Cardiac septum (tissue), 1 donor: ENCODE data around the gene MISP3. TPM values are rescaled to one million over a fixed set of nuclear protein-coding genes. Genes with fewer than 3 reads are reported as not detected.

Source experiments
- DNase-seq: peaks from one replicate; pipeline ENCODE4 v3.0.0-alpha.2; 2020; ENCODE audit warnings: low spot score
- intact Hi-C: fragments of 100-400 bp; cut with DNase I; formaldehyde crosslinking; loops from one replicate; pipeline ENCODE4 v1.14.0; 2022
- total RNA-seq: library from RNA; stranded (reverse); fragmentation: NEBNext Ultra II Directional; extraction: Animal tissue kit (Norgen Biotek cat#: 25700); gene quantifications from one replicate; pipeline ENCODE4 v1.2.1, GENCODE V29; 2021
- donor health status: DM: no; HTN: no; CAD: no.

MISP3 gene
- total RNA-seq, 1 donor from 2014 or later = 7.9 TPM

DNA sequence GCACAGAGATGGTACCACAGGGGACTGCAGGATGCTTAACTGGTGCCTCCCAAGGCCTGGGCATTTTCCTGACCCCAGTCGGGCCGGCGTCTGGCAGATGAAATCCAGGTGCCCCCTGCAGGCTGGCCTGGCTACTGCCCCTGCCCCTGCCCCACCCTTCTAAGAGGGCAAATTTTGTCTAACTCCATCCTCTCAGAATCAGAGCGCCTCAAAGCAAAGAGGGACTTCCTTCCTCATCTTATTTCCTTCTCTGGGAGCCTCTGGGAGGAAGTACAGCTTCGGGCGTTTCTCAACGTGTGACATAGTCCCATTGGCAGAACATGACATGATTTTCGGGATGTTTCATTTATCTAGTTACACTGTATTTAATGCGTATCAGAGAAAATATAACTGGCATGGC lies 42.3 kb downstream of the MISP3 start:
- intact Hi-C loops = loop anchor here (5.0 kb wide), 1 partner anchor 33 kb away; no protein-coding TSS in a partner anchor

DNA sequence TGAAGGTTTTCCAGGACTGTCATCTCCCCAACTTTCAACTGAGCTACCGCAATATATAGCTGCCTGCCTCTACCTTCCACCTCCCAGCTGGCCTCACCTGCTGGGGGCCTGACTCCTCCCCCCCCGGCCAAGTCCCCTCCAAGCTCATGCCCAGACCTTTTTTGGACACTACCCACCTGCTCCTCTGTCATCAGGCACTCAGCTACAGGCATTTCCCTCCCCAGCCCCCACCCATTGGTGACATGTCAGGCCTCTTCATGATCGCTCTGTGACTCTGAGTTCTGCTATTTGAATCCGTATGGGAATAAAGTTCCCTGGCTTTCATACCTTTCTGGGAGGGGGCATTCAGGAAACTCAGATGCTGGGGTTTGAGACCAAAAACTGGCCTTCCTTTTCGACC lies 43.2 kb downstream of the MISP3 start:
- intact Hi-C loops = loop anchor here (5.0 kb wide), 1 partner anchor 33 kb away; no protein-coding TSS in a partner anchor
- no peak for DNase-seq

More for the DNA sequence above, 42.3 kb downstream of the MISP3 start:
- peak; percentile 86 for DNase-seq

DNA sequence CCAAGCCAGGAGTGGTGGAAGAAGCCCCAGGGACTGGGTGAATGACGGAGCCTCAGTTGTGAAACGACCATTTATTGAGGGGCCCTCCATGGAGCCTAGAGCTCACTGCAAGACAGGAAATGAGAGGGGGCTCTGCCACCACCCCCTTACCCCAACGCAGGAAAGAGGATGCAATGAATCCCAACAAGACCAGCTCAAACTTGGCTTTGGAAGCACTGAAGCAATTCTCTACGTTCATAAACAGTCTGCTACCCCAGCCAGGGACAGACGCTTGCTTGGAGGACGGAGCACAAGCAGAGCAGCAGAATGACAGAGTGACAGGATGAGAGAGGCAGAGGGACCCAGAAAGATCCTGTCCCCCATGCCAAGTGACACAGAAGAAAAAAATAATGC lies 43.9 kb downstream of the MISP3 start:
- intact Hi-C loops = loop anchor here (5.0 kb wide), 1 partner anchor 34 kb away; no protein-coding TSS in a partner anchor
- DNase-seq = no peak

DNA sequence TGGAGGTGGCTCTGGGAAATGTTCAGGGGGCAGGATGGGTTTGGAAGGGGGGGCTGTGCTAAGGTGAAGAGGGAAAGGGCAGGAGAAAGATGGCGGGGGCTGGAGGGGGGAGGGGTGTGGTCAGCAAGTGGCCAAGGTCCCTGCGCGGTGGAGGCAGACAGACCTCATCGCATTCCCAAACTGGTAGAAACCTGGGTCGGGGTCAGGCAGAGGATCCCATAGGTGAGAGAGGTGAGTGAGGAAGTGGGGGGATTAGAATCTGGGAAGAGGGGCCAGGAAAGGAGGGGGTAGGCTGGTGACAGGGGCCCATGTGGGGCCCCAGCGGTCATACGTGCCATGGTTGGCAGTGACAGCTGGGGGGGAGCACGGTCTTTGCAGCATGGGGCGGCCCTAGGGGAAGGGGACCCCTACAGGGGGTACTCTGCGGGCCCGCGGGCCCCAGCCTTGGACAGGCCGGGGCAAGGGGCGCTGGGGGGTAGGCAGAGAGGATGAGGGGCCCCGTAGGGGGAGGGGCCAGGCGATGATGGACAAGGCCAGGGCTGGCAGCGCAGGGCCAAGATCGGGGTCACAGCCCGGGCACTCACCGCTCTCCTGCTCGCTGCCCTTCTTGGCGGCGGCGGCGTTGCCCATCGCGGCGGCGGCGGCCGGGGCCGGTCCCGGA lies 44.5 kb downstream of the MISP3 start:
- intact Hi-C loops = loop anchor here (1.0 to 5.0 kb wide), 2 partner anchors 20 to 35 kb away; no protein-coding TSS in a partner anchor
- DNase-seq = no peak

DNA sequence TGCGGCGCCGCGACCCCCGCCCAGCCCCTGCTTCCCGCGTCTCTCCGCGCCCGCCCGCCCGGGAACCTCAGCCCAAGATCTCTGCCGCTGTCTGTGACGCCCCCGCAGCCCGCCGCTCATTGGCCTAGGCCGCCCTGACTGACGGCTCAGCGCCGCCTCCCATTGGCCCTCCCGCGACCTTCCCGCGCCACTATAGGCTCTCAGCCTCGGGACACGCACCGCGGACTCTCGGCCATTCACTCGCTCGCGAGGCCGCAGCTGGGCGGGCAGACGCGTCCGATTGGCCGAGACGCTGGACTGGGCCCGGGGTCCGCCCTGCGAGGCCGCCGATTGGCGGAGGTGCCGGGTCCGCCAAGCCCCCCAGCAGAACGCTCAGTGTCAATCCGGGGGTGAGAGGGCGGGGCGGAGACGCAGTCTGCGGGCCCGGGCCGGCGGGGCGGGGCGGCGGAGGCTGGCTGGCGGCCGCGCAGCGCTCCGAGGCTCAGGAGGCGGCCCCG lies 45.1 kb downstream of the MISP3 start, which contains the start of gene PRKACA:
Gene PRKACA (minus strand): TSS at position 95 of the 497 bp plus-strand sequence. CDS start 215 bp downstream, outside the sequence.
- peak; percentile 99 for DNase-seq
- intact Hi-C loops = loop anchor here (1.0 to 5.0 kb wide), 2 partner anchors 20 to 35 kb away; no protein-coding TSS in a partner anchor

DNA sequence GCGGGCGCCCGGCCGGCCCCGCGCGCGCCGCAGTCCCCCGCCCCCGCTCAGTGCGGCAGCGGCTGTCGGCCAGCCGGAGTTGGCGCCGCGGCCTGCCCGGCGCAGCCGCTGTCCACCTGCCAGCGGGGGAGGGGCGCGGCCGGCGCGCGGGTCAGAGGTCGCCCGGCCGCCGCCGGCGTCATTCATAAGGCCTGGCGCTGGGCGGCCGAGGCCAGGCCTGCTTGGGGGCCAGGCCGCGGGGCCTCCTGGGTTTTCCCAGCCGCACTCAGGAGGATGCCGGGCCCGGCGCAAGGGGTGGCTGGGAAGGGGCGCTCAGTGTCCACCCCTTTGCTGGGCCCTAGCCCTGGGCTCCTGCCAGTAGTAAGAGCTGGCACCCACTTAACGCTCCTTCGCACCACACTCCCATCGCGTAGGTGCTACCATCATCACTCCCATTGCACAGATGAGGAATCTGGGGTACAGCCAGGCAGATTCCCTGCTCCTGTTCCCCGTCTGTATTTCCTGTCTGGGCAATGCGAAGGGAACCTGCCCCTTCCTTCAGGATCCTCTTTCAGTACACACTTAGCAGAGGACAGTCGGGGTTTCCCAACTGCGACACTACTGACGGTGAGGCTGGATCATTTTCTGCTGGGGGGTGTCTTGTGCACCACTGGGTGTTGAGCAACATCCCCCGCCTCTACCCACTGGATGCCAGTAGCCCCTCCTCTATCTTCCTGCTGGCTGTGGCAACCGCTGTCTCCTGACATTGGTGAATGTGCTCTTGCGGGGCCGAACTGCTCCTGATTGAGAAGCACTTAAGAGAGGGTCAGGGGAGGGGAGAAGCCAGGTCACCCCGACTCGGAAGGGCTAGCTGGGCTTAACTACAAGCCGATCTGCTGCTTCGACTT lies 45.8 kb downstream of the MISP3 start:
- intact Hi-C loops = loop anchor here (5.0 kb wide), 1 partner anchor 36 kb away; no protein-coding TSS in a partner anchor
- peak; percentile 87 for DNase-seq

DNA sequence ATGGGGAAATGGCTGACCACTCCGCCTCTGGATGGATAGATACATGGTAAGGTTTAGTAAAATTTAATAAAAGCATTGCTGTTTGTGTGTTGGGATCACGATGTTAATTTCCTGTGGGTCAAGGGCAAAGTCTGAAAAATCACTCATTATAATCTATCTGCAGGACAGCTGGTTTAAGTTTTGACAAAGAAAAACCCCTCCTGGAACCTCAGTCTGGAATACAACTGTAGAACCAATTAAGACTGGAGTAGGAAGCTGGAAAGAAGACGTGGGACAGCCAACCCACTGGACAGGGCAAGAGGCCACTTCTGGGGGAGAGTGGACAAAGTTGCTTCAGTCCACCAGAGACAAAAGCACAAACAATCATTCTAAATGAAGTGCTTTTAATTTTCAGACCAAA lies 46.6 kb downstream of the MISP3 start:
- intact Hi-C loops = loop anchor here (5.0 kb wide), 1 partner anchor 37 kb away; no protein-coding TSS in a partner anchor
- DNase-seq = no peak

DNA sequence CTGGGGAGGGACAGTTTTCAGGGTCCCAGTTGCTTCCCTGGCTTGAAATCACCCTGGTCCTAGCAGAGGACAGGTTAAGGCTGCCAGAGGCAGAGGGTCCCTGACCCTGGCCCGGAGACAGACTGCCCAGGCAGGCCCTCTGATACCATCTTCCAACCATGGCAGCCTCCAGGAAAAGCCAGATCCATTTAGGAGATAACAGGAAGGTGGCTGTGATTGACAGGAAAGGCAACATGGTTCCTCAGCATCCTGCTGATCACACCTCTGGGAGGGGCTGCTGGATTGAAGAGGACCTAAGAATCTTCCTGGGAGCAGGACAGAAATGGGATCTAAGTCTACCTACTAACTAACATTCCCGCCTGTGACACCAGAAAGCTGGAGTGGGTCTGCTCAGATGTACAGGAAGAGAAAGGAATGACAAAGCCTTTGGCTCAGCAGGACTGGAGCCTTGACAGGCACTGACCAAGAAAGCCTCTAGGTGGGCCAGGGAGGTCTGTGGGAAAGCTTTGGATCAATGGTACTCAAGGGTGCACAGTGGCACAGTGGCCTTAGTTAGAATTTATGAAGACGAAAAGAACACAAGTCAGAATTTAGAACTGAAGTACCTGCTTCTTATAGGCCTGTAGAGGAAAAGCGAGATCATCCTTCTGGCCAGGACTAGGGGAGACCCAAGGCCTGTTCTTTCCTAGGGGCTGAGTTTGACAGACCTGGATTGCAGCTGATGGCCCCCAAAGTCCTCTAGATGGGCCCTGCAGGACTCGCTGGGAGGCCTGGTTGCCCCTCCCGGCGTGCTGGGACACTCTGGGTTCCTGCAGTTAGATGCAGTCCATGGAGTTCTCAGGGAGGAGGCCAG lies 47.3 kb downstream of the MISP3 start:
- intact Hi-C loops = loop anchor here (5.0 kb wide), 1 partner anchor 38 kb away; no protein-coding TSS in a partner anchor
- DNase-seq = no peak

DNA sequence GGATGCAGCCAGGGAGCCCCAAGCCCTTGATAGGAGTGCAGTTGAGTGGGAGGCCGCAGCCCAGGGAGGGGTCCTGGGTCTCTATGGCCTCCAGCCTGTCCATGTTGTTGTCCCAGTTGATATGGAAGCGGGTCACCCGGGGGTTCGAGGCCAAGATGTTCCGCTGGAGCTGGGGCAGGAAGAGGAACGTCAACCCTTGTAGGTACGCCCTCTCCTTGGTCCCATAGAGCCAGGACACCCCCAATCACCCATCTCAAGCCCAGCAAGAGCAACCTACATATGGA lies 47.9 kb downstream of the MISP3 start:
- DNase-seq = no peak
- intact Hi-C loops = no loop called here

DNA sequence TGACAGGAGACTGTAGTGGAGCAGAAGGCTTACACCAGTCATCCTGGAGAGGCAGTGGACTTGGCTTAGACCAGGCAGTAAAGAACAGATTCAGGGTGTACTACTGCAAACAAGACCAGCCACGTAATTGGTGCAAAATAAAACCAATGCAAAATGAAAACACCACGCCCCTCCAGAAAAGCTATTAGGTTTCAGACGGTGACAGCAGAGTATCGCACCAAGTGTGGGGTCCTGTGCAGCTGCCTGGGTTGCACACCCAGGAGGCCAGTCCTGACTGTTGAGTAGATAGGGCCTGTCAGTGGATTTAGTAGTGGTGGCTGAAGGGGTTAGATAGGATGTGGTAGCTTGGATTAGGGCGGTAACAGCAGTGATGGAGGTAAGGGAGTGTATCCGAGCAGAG lies 50.3 kb downstream of the MISP3 start:
- intact Hi-C loops = no loop called here
- DNase-seq = no peak

Other genes starting within 250 kb of the MISP3 start
- gene NANOS3, start 195.7 kb upstream of the MISP3 start, total RNA-seq = 0.78 TPM
- 0.35 TPM for gene BRME1, start 166.7 kb upstream of the MISP3 start, total RNA-seq
- gene CC2D1A, start 166.6 kb upstream of the MISP3 start, total RNA-seq = 19.5 TPM
- 3.5 TPM for gene PODNL1, start 134.4 kb upstream of the MISP3 start, total RNA-seq
- 17.0 TPM for gene DCAF15, start 120.3 kb upstream of the MISP3 start, total RNA-seq
- 13.4 TPM for gene RFX1, start 66.5 kb upstream of the MISP3 start, total RNA-seq
- not detected for gene RLN3, start 44.6 kb upstream of the MISP3 start, total RNA-seq
- 3.0 TPM for gene IL27RA, start 41.0 kb upstream of the MISP3 start, total RNA-seq
- gene PALM3, start 10.7 kb upstream of the MISP3 start, total RNA-seq = 0.46 TPM
- gene C19orf67, start 13.0 kb downstream of the MISP3 start, total RNA-seq = not detected
- 41.8 TPM for gene SAMD1, start 18.0 kb downstream of the MISP3 start, total RNA-seq
- gene PRKACA, start 45.0 kb downstream of the MISP3 start, total RNA-seq = 487 TPM
- 0.70 TPM for gene ASF1B, start 63.8 kb downstream of the MISP3 start, total RNA-seq
- gene ADGRL1, start 133.4 kb downstream of the MISP3 start, total RNA-seq = 7.9 TPM